Fibroblast of pulmonary artery (primary cell): Measurements from ENCODE around the gene IMPG1.
"Not testable (repeated sequence)": the region's sequence is repeated elsewhere in the genome, so short reads cannot be mapped to it uniquely, and the experiment has no call there.

Experiments
- DNase-seq: peaks from one replicate; pipeline ENCODE4 v3.0.0-alpha.2; 2010; ENCODE audit warnings: low read depth
- H3K4me3 ChIP-seq: replicated peaks from 2 replicates; pipeline ENCODE4 v1.5.1; 2011; ENCODE audit warnings: low read depth, mild to moderate bottlenecking, control low read depth, low read length, moderate library complexity
- TF ChIP-seq, protein P1 (sequence below): IDR thresholded peaks from 2 replicates; pipeline ENCODE4 v1.5.1; 2011; ENCODE audit warnings: mild to moderate bottlenecking, control low read depth, low read length, inconsistent platforms; ENCODE audit errors: missing control alignments

The IMPG1 gene

DNA sequence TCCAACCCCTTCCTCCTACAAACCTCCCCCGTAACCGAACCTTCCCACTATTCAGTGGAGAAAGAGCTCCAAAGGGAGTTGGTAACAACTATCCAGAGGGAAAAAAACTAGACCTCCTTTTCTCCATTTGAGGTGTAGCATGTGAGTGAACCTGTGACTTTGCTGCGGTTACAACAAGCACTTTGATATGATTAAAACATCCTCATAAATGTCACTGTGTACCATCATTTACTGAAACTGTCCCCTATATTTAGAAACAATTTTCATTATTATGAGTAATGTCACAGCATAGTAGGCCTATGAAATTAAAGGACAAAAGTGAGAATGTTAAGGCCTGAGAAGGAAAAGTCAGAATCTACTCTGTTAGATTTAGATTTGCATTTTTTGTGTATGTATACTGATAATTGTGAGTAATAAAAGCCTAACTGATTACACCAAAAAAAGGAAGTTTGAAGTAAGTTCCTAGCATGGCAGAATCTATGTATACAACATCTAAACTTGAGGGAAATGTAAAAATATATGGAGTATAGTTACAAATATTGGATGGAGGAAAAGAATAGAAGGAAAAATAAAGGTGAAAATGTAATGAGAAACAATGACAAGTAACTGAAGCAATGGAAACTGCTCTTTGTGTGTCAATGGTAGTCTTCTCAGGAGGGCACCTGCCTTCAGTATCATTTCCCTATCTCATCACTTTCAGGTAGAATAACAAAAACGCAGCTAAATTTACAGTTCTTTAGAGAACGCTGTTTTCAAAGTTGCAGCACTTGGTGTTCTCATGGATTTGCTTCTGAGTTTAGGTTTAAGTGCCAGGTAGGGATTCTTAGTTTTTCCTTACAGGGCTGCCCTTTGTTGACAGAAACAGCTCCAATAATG lies 145.9 kb downstream of the IMPG1 start:
- no peak for DNase-seq
- H3K4me3 ChIP-seq = no peak overlapping the region
- TF ChIP-seq, protein P1, sequence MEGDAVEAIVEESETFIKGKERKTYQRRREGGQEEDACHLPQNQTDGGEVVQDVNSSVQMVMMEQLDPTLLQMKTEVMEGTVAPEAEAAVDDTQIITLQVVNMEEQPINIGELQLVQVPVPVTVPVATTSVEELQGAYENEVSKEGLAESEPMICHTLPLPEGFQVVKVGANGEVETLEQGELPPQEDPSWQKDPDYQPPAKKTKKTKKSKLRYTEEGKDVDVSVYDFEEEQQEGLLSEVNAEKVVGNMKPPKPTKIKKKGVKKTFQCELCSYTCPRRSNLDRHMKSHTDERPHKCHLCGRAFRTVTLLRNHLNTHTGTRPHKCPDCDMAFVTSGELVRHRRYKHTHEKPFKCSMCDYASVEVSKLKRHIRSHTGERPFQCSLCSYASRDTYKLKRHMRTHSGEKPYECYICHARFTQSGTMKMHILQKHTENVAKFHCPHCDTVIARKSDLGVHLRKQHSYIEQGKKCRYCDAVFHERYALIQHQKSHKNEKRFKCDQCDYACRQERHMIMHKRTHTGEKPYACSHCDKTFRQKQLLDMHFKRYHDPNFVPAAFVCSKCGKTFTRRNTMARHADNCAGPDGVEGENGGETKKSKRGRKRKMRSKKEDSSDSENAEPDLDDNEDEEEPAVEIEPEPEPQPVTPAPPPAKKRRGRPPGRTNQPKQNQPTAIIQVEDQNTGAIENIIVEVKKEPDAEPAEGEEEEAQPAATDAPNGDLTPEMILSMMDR = no peak

DNA sequence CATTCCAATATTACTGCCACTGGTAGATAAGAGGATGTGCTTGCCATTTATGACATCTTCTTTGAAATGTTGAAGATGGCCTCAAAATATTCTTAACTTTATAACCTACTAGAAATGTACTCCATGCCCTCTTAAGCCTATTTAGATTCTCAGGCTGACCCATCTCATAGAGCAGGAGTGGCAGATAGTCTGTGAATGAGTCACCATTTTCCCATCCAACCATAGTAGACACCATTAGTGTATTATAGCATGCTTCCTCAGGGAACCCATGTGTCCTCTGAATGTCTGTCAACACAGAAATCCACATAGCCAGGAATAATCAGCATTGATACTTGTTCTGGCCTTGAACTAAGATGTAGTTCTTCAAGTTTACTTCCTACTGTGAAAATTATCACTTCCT lies 150.2 kb downstream of the IMPG1 start:
- TF ChIP-seq, protein P1 = no peak
- no peak overlapping the region for H3K4me3 ChIP-seq
- DNase-seq = peak; percentile 7

DNA sequence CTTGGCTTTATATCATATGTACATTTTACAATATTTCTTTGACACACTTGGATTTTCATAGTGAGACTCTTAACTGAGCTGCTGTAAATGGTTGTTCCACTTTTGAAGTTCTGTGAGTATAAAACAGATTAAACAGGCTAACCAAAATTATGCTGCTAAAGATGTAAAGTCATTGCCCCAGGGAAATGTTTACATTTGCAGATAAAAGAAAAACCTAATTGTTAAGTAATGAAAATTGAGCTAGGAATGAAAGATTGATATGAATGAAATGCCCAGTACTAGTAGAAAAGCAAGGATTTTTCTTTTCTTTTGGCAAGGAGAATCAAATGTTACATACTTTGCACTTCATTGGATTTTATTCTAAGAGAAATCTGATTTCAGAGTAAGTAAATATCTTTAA lies 159.4 kb downstream of the IMPG1 start:
- TF ChIP-seq, protein P1 = no peak
- no peak for DNase-seq
- no peak overlapping the region for H3K4me3 ChIP-seq

DNA sequence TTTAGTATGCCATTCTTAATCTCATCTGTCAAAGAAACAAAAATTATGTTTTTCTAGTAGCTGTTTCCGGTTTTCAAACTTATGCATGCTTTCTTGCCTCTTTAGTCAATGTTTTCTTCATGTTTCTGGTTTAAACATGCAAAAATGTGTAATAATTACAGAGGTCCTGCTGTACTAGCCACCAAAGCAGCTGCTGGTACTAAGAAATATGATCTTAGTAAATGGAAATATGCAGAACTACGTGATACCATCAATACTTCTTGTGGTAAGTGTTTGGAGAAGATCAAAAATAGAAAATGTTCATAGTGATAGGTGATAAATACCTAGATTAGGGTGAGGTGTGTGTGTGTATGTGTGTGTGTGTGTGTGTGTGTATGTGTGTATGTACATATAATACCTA lies 165.0 kb downstream of the IMPG1 start:
- TF ChIP-seq, protein P1 = no peak
- H3K4me3 ChIP-seq = no peak overlapping the region
- no peak for DNase-seq

DNA sequence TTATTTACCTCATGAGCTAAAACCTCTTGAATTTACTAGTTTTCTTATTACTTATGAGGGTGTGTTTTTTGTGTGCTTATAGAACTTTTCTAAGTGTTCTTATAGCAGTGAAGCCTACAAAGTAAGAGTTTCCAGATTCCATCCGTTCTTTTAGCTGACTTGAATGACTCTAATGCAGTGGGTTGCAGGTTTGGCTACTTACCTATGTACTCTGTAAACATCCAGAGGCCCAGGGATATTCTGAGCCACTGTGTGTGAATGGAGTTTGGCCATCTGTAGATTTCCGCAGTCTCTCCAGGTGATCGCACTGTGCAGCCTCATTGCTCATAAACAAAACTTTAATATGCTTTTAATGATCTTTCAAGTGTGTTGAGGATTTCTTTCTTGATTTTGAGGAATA lies 165.6 kb downstream of the IMPG1 start:
- no peak overlapping the region for H3K4me3 ChIP-seq
- no peak for DNase-seq
- TF ChIP-seq, protein P1 = no peak

DNA sequence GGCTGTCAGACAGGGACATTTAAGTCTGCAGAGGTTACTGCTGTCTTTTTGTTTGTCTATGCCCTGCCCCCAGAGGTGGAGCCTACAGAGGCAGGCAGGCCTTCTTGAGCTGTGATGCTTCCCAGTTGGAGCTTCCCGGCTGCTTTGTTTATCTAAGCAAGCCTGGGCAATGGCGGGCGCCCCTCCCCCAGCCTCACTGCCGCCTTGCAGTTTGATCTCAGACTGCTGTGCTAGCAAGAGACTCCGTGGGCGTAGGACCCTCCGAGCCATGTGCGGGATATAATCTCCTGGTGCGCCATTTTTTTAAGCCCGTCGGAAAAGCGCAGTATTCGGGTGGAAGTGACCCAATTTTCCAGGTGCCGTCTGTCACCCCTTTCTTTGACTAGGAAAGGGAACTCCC lies 167.3 kb downstream of the IMPG1 start:
- not testable (repeated sequence) for H3K4me3 ChIP-seq, DNase-seq

DNA sequence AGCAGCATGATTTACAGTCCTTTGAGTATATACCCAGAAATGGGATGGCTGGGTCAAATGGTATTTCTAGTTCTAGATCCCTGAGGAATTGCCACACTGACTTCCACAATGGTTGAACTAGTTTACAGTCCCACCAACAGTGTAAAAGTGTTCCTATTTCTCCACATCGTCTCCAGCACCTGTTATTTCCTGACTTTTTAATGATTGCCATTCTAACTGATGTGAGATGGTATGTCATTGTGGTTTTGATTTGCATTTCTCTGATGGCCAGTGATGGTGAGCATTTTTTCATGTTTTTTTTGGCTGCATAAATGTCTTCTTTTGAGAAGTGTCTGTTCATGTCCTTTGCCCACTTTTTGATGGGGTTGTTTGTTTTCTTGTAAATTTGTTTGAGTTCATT lies 172.2 kb downstream of the IMPG1 start:
- not testable (repeated sequence) for DNase-seq, H3K4me3 ChIP-seq

DNA sequence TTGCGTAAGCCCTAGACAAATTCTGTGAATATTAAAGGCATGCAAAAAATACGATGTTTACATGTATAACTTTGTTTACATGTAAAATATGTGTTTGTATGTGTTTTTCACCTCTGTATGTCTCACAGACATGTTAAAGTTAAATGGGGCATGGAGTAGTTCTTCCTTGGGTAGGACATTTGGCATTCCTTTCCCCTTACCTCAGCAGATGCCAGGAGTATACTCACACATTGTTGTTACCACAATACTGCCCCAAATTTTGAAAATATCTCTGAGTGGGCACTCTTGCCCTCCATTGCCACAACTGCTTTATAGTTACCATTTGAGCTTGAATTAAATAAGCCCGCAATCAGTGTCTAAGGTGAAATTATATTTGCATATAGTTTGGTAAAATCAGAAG lies 175.9 kb downstream of the IMPG1 start:
- no peak for DNase-seq
- TF ChIP-seq, protein P1 = no peak

More for the DNA sequence above, 175.9 kb downstream of the IMPG1 start:
- H3K4me3 ChIP-seq = no peak overlapping the region
